ENCODE data around the gene UBE2L3. TPM values are rescaled to one million over a fixed set of nuclear protein-coding genes. Genes with fewer than 3 reads are reported as not detected.
A peak's percentile ranks its signal among the peaks of the same experiment; 100 is the strongest.

The UBE2L3 gene
- total and polyA plus RNA-seq, 2 of the 8 experiments (the other 6 are each of a cell fraction or from before 2014, with no cell fraction given): 63.5 to 90.0 TPM

GRCh38 chr22:21563912-21564311 is 3.6 kb upstream of the UBE2L3 start:
- DNase-seq (ENCODE audit: low read depth in 1 of 2, low spot score in 2 of 2) (no peak), FAIRE-seq (no peak)
- Histone ChIP-seq H3K4me3 (ENCODE audit: extremely low read depth in 1 of 4, insufficient read depth in 2 of 4, low read depth in 3 of 4, low read length in 4 of 4) (no peak overlapping the region), H3K4me1 (replicated peaks in 1 of 4; ENCODE audit: control insufficient read depth in 3 of 4, insufficient read depth in 4 of 4, low read length in 3 of 4) (no peaks in the 10 kb centered on the region), H3K56ac (replicated peaks; ENCODE audit: insufficient read length, low read depth, low read length) (no peak overlapping the region), H3K23me2 (ENCODE audit: low read depth, low read length) (no peaks in the 10 kb centered on the region; the same call in 1 of the 2 replicates), H3K79me1 (ENCODE audit: low read depth, low read length) (no peaks in the 10 kb centered on the region), H3K4ac (replicated peaks; ENCODE audit: insufficient read length, low read depth, low read length) (no peak overlapping the region), H3K27ac (ENCODE audit: low read depth, low read length) (no peak overlapping the region), H2BK5ac (ENCODE audit: low read depth, low read length) (no peak overlapping the region), H2AK5ac (ENCODE audit: low read depth, low read length) (peak overlapping the region; percentile 28; the same call in 1 of the 2 replicates), H3K23ac (ENCODE audit: insufficient read length) (no peak overlapping the region), H2BK15ac (ENCODE audit: low read length) (no peak overlapping the region), H4K91ac (replicated peaks; ENCODE audit: insufficient read length, low read length) (no peak overlapping the region), H3K14ac (ENCODE audit: insufficient read length) (no peak overlapping the region), H2BK120ac (replicated peaks; ENCODE audit: low read depth, low read length) (no peak overlapping the region), H3K9ac (replicated peaks in 1 of 4; ENCODE audit: extremely low read depth in 1 of 4, low read depth in 3 of 4, low read length in 3 of 4) (no peak overlapping the region), H4K20me1 (replicated peaks in 1 of 2; ENCODE audit: control insufficient read depth in 1 of 2, insufficient read depth in 2 of 2, low read length in 2 of 2) (peaks cover 2 to 3% of the 10 kb centered on the region in 2 experiments), H3K79me2 (ENCODE audit: control insufficient read depth in 1 of 2, insufficient read depth in 2 of 2, low read length in 2 of 2) (peaks cover 8 to 13% of the 10 kb centered on the region in 2 experiments), H3K27me3 (replicated peaks in 1 of 4; ENCODE audit: control insufficient read depth in 3 of 4, extremely low read depth in 1 of 4, insufficient read depth in 3 of 4, low read length in 3 of 4) (no peaks in the 10 kb centered on the region; a peak in 1 of 7 replicates), H2AFZ (ENCODE audit: low read length) (no peak overlapping the region), H4K5ac (ENCODE audit: insufficient read length, low read depth, low read length) (no peak overlapping the region), H2BK20ac (ENCODE audit: low read length) (0 out of 2 replicates have a peak overlapping the region, but pooled peaks have one; percentile 10), H3K18ac (ENCODE audit: extremely low read depth, low read length) (no peak overlapping the region), H4K8ac (ENCODE audit: extremely low read depth, insufficient read depth, low read length) (no peak overlapping the region), H3K4me2 (ENCODE audit: insufficient read depth in 1 of 2, low read depth in 2 of 2, low read length in 2 of 2) (no peak overlapping the region), H3K36me3 (ENCODE audit: control insufficient read depth in 2 of 4, insufficient read depth in 4 of 4, low read length in 3 of 4) (no peaks in the 10 kb centered on the region), H3K9me3 (ENCODE audit: insufficient read depth in 2 of 2, low read depth in 1 of 2, low read length in 1 of 2) (no peaks in the 10 kb centered on the region), H2BK12ac (ENCODE audit: low read depth, low read length) (no peak overlapping the region)
- TF ChIP-seq KDM5A (IDR thresholded peaks at IDR 0.05; ENCODE audit: low read length) (no peak), MAFK (IDR thresholded peaks at IDR 0.05; ENCODE audit: low read depth, low read length) (no peak), CHD1 (IDR thresholded peaks at IDR 0.05; ENCODE audit: low read depth, low read length) (no peak), E2F6 (IDR thresholded peaks at IDR 0.05) (no peak), PHF8 (conservative IDR thresholded peaks at IDR 0.05; ENCODE audit: low read depth, low read length) (no peak), CHD2 (IDR thresholded peaks at IDR 0.05; ENCODE audit: low read length) (no peak)
- TF ChIP-seq, protein P1, sequence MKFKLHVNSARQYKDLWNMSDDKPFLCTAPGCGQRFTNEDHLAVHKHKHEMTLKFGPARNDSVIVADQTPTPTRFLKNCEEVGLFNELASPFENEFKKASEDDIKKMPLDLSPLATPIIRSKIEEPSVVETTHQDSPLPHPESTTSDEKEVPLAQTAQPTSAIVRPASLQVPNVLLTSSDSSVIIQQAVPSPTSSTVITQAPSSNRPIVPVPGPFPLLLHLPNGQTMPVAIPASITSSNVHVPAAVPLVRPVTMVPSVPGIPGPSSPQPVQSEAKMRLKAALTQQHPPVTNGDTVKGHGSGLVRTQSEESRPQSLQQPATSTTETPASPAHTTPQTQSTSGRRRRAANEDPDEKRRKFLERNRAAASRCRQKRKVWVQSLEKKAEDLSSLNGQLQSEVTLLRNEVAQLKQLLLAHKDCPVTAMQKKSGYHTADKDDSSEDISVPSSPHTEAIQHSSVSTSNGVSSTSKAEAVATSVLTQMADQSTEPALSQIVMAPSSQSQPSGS (IDR thresholded peaks at IDR 0.05; ENCODE audit: low read length): no peak
- ChIA-PET POLR2A (ENCODE audit: partially characterized antibody) (interaction anchor here (1.5 kb wide), 1 partner anchor 9 kb away, joined by 3 read pairs; no protein-coding TSS in a partner anchor), CTCF (ENCODE audit: partially characterized antibody) (interaction anchor here (0.5 to 1.1 kb wide), 2 partner anchors 12 to 179 kb away, joined by 3 read pairs; no protein-coding TSS in a partner anchor)
- 87% methylated on average over 8 of the region's 8 CpGs; no CpG with 5 or more reads in 1 of the 2 experiments for WGBS, 2 experiments (ENCODE audit: extremely low coverage in 1 of 2, insufficient coverage in 1 of 2, insufficient read length in 1 of 2, insufficient replicate concordance in 2 of 2, low coverage in 1 of 2, low lambda C conversion rate in 2 of 2, missing lambda C conversion rate in 1 of 2)
